T-helper 17 cell (primary cell): Measurements from ENCODE around the gene ARHGEF12. TPM values are rescaled to one million over a fixed set of nuclear protein-coding genes. Genes with fewer than 3 reads are reported as not detected.

Source experiments
- ATAC-seq: fragments of 150-1000 bp; cut with Tn5 transposase; 2 replicates; pipeline ENCODE4 v1.10.0; 2021; ENCODE audit warnings: mild to moderate bottlenecking, moderate library complexity
- DNase-seq, 3 donors: peaks; one replicate each; pipeline versions ENCODE4 v3.0.0 to v3.0.0-alpha.2; 2020 to 2021
- H3K9me3 ChIP-seq: one replicate; pipeline ENCODE4 v1.7.0; 2013; ENCODE audit warnings: low read length, mild to moderate bottlenecking; ENCODE audit not compliant: control insufficient read depth, poor library complexity, severe bottlenecking
- H3K27ac Mint-ChIP-seq: one replicate; pipeline ENCODE4 v1.8.0; 2022; ENCODE audit warnings: mild to moderate bottlenecking, moderate library complexity, mixed read lengths
- H3K27me3 Mint-ChIP-seq: one replicate; pipeline ENCODE4 v1.8.0; 2022; ENCODE audit warnings: mixed read lengths
- H3K36me3 Mint-ChIP-seq: one replicate; pipeline ENCODE4 v1.8.0; 2022; ENCODE audit warnings: low read depth, mixed read lengths
- H3K4me1 Mint-ChIP-seq: one replicate; pipeline ENCODE4 v1.8.0; 2022; ENCODE audit warnings: mild to moderate bottlenecking, mixed read lengths
- H3K4me3 Mint-ChIP-seq: one replicate; pipeline ENCODE4 v1.8.0; 2022; ENCODE audit warnings: mild to moderate bottlenecking, moderate library complexity, mixed read lengths
- total RNA-seq, 4 donors: library from RNA in 2 of 4; stranded (reverse) in 2 of 4; gene quantifications; one replicate each; pipeline ENCODE4 v1.2.3 and lab custom pipeline; 2022 to 2026

Gene ARHGEF12
- total RNA-seq, 2 donors from 2014 or later = 12.9 to 31.3 TPM

DNA sequence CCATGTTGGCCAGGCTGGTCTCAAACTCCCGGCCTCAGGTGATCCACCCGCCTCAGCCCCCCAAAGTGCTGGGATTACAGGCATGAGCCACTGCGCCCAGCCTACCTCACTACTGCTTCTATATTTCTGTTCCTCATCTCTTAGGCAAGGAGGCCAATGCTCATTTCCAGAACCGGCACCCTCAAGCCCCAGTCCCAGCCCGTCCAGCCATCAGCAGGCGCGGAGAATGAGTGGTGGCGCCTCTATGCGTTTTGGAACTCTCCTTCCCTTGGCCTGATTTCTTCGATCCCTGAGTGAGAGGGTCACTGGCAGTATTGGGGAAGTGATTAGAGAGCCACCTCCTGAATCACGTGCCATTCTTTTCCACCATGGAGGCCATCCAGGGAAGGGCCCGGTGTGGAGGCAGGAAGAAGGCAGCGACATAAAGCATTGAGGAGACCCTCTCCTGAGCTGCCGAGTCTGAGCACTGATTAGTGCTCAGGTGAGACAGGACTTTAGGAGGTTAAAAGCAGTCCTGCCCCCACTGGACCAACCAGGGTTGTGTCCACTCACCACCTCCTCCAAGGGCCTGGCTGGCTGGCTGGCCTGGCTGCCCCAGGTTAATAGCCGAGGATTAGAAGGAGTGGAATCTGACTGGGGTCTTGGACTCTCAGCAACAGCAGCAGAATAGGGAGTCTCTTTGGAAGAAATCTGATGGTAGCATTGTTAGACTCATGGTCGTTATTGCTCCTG is 184.0 kb downstream of the ARHGEF12 start:
- H3K27me3 Mint-ChIP-seq = peaks cover 68% of the 10 kb centered on the region
- H3K4me1 Mint-ChIP-seq = peaks cover 7% of the 10 kb centered on the region
- no peak overlapping the region for H3K27ac Mint-ChIP-seq
- no peaks in the 10 kb centered on the region for H3K9me3 ChIP-seq
- no peak overlapping the region for H3K4me3 Mint-ChIP-seq
- no peak for ATAC-seq
- peaks cover 4% of the 10 kb centered on the region for H3K36me3 Mint-ChIP-seq
- no peak for DNase-seq

DNA sequence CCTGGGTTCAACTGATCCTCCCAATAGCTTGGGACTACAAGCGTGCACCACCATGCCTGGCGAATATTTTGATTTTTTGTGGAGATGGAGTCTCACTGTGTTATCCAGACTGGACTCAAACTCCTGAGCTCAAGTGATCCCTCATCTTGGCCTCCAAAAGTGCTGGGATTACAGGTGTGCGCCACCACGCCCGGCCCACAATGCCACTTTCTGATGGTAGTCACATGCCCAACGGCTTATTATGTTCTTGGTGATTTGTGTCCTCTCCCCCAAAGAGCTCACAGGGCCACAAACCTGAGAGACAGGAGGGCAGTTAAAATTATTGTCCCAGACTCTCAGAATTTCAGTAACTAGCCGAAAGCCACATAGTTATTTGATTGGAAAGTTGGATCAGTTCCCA is 185.0 kb downstream of the ARHGEF12 start:
- no peak overlapping the region for H3K4me3 Mint-ChIP-seq
- DNase-seq = no peak
- H3K36me3 Mint-ChIP-seq = peaks cover under 1% of the 10 kb centered on the region
- ATAC-seq = no peak
- H3K9me3 ChIP-seq = no peaks in the 10 kb centered on the region
- no peak overlapping the region for H3K27ac Mint-ChIP-seq
- peaks cover 2% of the 10 kb centered on the region for H3K4me1 Mint-ChIP-seq
- H3K27me3 Mint-ChIP-seq = peaks cover 67% of the 10 kb centered on the region

DNA sequence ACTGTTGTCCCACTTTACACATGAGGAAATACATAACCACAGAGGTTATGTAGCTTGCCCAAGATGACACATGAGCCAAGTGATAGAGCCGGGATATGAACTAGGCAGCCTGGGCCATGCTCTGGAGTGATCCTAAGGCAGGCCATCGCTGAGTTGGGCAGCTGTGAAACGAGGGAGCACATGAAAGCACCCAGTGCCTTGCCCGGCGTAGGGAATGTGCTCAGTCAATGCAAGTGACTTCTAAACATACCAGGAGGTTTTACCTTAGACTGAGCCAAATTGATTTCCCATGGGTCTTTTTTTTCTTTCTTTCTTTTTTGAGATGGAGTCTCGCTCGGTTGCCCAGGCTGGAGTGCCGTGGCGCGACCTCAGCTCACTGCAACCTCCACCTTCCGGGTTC is 185.8 kb downstream of the ARHGEF12 start:
- no peaks in the 10 kb centered on the region for H3K9me3 ChIP-seq
- H3K4me3 Mint-ChIP-seq = no peak overlapping the region
- ATAC-seq (no peak), DNase-seq (no peak)
- no peak overlapping the region for H3K27ac Mint-ChIP-seq
- H3K36me3 Mint-ChIP-seq = no peaks in the 10 kb centered on the region
- H3K27me3 Mint-ChIP-seq = peaks cover 60% of the 10 kb centered on the region
- no peaks in the 10 kb centered on the region for H3K4me1 Mint-ChIP-seq

DNA sequence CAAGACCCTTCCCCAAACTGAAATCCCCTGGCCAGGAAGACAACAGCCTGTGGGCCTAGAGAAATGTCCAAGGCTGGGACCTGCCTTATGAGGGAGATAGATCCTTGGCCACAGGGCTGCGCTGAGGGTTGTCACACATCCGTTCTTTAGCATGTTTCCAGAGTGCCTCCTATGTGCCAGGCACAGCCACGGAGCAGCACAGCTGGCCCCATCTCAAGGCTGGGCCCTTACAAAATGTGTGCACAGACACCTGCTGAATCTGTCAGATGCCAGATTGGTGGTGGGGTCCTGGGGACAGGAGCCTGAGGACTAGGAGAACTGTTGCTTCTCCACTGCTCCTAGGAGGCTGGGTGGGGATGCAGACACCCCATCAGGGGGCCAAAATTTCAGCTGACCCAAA is 186.5 kb downstream of the ARHGEF12 start:
- H3K9me3 ChIP-seq = no peaks in the 10 kb centered on the region
- DNase-seq (no peak), ATAC-seq (no peak)
- Mint-ChIP-seq H3K27ac (no peak overlapping the region), H3K4me1 (no peaks in the 10 kb centered on the region), H3K27me3 (peaks cover 53% of the 10 kb centered on the region), H3K4me3 (no peak overlapping the region), H3K36me3 (no peaks in the 10 kb centered on the region)

DNA sequence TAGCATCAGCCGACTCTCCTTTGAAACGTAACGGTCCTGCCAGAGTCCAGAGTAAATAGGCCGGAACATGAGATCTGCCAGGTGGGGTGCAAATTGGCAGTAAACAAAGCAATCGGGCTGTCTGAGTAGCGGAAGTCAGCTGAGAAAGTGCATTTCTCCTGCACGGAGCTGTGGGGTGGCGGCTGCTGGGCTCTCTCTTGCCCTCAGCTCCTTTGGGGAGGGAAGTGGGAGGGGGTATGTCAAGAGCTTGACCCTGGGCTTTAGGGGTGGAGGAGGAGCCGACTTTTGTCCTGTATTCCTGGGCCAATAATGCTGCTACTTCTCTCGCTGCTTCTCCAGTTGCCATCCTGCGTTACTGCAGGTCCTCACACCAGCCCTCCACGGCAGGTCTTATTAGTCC is 187.0 kb downstream of the ARHGEF12 start:
- no peaks in the 10 kb centered on the region for H3K36me3 Mint-ChIP-seq
- H3K4me3 Mint-ChIP-seq = no peak overlapping the region
- DNase-seq (no peak), ATAC-seq (no peak)
- H3K4me1 Mint-ChIP-seq = no peaks in the 10 kb centered on the region
- peaks cover 50% of the 10 kb centered on the region for H3K27me3 Mint-ChIP-seq
- H3K9me3 ChIP-seq = no peaks in the 10 kb centered on the region
- no peak overlapping the region for H3K27ac Mint-ChIP-seq

DNA sequence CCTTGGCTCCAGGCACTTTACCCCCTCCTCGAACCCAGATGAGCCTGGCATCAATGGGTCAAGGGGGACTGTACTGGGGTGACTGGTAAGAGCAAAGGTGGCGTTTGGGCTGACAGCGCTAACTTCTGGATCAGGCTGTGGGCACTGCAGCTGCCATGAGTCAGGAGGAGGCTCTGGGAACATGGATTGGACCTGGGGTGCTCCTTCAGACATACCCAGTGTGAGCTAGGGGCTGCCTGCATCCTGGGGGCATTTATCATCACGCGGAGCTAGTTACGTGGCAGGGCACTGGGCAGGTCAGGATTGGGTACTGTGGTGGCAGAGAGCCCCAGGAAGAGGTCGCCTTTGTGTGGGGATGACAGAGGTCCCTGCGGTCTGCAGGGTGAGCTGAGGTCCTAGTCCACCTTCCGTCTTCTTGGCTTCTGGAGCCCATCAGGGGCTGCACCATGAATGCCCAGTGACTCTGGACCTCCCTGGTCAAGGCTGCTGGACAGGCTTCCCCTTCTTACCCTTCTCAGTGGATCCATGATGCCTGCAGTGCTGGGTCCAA is 188.4 kb downstream of the ARHGEF12 start:
- Mint-ChIP-seq H3K4me3 (no peak overlapping the region), H3K4me1 (no peaks in the 10 kb centered on the region), H3K27ac (no peak overlapping the region), H3K27me3 (peaks cover 61% of the 10 kb centered on the region), H3K36me3 (no peaks in the 10 kb centered on the region)
- DNase-seq (no peak), ATAC-seq (no peak)
- no peaks in the 10 kb centered on the region for H3K9me3 ChIP-seq

DNA sequence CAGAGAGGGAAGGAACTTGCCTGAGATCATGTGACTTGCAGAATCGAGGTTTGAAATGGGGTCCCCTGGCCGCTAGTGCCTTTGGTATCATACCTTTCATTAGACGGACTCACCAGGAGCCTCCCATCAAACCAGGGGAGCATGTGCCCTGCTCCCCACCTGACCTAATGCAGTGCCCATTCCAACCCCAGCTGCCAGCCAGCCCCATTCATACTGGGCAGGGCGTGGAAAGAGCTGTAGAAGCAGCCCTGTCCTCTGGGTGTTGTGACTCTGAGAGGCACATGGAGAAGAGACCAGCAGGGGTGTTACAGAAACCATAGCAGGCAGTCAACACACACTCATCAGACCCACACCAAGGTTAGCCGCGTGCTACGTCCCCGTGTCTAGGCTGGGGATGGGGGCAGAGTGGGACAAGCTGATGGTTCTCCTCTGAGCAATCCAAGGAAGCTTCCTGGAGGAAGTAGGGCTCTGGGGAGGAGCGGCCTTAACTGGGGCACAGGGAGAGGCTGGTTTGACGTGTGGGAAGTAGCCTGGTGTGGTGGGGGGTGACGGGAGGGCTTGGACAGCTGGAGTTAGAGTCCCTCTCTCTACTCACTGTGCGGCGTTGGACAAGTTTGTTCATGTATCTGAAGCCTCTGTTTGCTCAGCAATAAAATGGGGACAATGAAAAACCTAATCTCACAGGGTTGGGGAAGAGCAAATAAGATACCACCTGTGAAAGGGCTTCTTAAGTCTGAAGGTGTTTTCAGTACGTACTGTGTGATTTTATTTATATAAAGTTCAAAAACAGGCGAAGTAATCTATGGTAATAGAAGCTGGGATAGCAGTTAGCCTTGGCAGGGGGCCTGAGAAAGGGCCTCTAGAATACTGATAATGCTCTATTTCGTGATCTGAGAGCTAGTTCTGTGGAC is 189.3 kb downstream of the ARHGEF12 start:
- H3K27me3 Mint-ChIP-seq = peaks cover 63% of the 10 kb centered on the region
- no peak overlapping the region for H3K4me3 Mint-ChIP-seq
- no peaks in the 10 kb centered on the region for H3K4me1 Mint-ChIP-seq
- no peaks in the 10 kb centered on the region for H3K9me3 ChIP-seq
- DNase-seq (no peak), ATAC-seq (no peak)
- no peaks in the 10 kb centered on the region for H3K36me3 Mint-ChIP-seq
- H3K27ac Mint-ChIP-seq = no peak overlapping the region

DNA sequence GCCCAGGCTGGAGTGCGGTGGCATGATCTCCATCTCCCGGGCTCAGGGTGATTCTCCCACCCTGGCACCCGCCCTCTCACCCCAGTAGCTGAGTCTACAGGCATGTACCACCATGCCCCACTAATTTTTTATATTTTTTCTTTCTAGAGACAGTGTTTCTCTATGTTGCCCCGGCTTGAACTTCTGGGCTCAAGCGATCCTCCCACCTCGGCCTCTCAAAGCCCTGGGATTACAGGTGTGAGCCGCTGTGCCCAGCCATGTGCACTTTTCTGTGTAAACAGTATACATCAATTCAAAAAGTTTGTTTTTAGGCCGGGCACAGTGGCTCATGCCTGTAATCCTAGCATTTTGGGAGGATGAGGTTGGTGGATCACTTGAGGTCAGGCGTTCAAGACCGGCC is 190.0 kb downstream of the ARHGEF12 start:
- Mint-ChIP-seq H3K27me3 (peaks cover 60% of the 10 kb centered on the region), H3K4me1 (no peaks in the 10 kb centered on the region), H3K36me3 (no peaks in the 10 kb centered on the region), H3K27ac (no peak overlapping the region), H3K4me3 (no peak overlapping the region)
- ATAC-seq (no peak), DNase-seq (no peak)
- H3K9me3 ChIP-seq = no peaks in the 10 kb centered on the region

DNA sequence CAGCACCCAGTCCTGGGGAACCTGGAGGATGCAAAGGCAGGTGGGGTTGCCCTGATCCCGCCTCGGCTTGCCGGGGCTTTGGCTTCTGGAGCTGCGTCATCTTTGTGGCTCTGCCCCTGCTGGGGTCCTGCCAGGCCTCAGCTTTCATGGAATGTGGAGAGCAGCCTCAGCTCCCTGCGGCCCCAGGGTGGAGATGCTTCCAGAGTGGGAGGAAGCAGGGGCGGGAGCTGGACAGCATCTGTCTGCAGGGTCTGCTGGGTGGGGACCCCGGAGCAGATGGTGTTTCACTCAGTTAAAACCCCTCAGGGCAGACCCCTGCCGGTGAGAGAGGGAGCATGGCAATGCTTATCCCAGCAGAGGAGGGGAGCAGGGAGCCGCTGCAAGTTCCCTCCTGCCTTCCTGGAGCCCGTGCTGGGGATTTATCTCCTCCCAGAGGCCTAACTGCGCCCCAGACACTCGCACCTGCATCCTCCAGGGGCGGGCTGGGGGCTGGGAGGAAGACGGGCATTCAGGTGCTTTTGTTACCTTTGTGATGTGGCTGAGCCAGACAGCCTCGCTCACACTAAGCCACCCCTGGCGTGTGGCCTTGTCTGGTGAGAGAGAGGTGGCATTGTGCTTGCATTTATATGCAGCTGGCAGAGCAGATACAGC is 191.0 kb downstream of the ARHGEF12 start:
- no peak for ATAC-seq

DNA sequence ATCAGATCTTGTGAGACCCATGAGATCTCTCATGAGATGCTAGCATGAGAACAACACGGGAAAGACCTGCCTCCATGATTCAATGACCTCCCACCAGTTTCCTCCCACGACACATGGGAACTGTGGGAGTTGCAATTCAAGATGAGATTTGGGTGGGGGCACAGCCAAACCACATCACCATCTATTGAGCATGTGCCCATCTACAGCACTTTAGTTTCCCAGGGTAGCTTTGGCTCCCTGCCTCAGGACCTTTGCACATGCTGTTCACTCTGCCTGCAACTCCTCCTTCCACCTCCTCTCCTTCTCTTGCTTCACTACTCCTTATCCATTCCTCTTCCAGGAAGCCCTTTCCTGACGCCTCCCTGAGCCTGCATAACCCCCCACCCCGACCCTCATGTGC is 192.5 kb downstream of the ARHGEF12 start:
- no peak for ATAC-seq
- H3K9me3 ChIP-seq = no peaks in the 10 kb centered on the region
- no peaks in the 10 kb centered on the region for H3K36me3 Mint-ChIP-seq
- DNase-seq = no peak
- H3K4me1 Mint-ChIP-seq = no peaks in the 10 kb centered on the region
- no peak overlapping the region for H3K4me3 Mint-ChIP-seq
- H3K27me3 Mint-ChIP-seq = peaks cover 58% of the 10 kb centered on the region
- no peak overlapping the region for H3K27ac Mint-ChIP-seq

More for the DNA sequence above, 191.0 kb downstream of the ARHGEF12 start:
- Mint-ChIP-seq H3K27me3 (peaks cover 51% of the 10 kb centered on the region), H3K4me1 (no peaks in the 10 kb centered on the region), H3K4me3 (no peak overlapping the region), H3K36me3 (no peaks in the 10 kb centered on the region), H3K27ac (no peak overlapping the region)
- DNase-seq = no peak
- no peaks in the 10 kb centered on the region for H3K9me3 ChIP-seq

DNA sequence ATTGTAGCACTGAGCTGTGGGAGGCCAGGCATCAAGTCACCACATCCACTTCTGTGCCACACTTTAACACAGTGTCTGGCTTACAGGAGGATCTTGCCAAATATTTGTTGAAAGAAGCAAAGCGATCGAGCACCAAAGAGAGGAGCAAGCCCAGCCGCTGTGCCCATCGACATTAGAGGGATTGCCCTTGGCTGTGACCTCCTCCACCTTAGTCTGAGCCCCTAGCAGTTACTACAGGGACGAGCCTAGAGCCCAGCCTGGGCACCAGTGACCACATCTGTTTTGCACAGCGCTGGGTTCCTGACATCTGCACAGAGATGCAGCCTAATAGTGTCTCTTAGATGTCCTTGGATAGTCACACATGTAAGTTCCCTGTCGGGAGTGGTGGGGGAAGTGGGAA is 193.0 kb downstream of the ARHGEF12 start:
- ATAC-seq (no peak), DNase-seq (no peak)
- H3K27me3 Mint-ChIP-seq = peaks cover 58% of the 10 kb centered on the region
- no peaks in the 10 kb centered on the region for H3K4me1 Mint-ChIP-seq
- H3K9me3 ChIP-seq = no peaks in the 10 kb centered on the region
- no peaks in the 10 kb centered on the region for H3K36me3 Mint-ChIP-seq
- H3K4me3 Mint-ChIP-seq = no peak overlapping the region
- H3K27ac Mint-ChIP-seq = no peak overlapping the region

DNA sequence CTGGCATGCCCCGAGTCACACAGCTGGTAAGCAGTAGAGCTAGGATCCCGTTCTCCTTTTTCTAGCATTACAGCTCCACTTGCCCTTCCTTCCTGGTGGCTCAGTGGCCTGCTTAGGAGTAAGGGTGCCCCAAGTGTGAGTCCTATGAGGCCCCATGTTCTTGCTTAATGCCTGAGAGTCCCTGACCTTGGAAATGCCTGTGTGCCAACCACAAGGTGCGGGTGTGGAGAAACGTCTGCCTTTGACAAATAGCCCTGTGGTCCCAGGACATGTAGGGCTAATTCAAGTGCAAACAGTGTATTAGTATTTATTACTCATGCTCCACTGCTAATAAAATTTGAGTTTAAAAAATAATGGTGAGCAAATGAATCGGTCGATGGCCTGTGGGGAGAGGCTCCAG is 193.7 kb downstream of the ARHGEF12 start:
- ATAC-seq = no peak
- Mint-ChIP-seq H3K4me1 (no peaks in the 10 kb centered on the region), H3K36me3 (no peaks in the 10 kb centered on the region), H3K27ac (no peak overlapping the region), H3K27me3 (peaks cover 58% of the 10 kb centered on the region), H3K4me3 (no peak overlapping the region)
- H3K9me3 ChIP-seq = no peaks in the 10 kb centered on the region
- DNase-seq = no peak
